Measurements from ENCODE around the gene CYBA.
"Not testable (repeated sequence)": the region's sequence is repeated elsewhere in the genome, so short reads cannot be mapped to it uniquely, and the experiment has no call there.

The CYBA gene

GRCh38 chr16:88614818-88615580 lies 35.9 kb downstream of the CYBA start:
- DNase-seq (ENCODE audit: low read depth in 2 of 3, low spot score in 2 of 3): no peak

- DNase-seq (ENCODE audit: low read depth in 2 of 3, low spot score in 2 of 3): no peak
Measured at GRCh38 chr16:88613911-88614817, 36.7 kb downstream of the CYBA start.

- DNase-seq (ENCODE audit: low read depth in 2 of 3, low spot score in 2 of 3): no peak
Measured at GRCh38 chr16:88613293-88613692, 37.6 kb downstream of the CYBA start.

- no peak for DNase-seq (ENCODE audit: low read depth in 2 of 3, low spot score in 2 of 3)
Measured at GRCh38 chr16:88610909-88611812, 39.7 kb downstream of the CYBA start.

GRCh38 chr16:88610080-88610479 lies 40.8 kb downstream of the CYBA start:
- DNase-seq (ENCODE audit: low read depth in 2 of 3, low spot score in 2 of 3): no peak

- DNase-seq (ENCODE audit: low read depth in 2 of 3, low spot score in 2 of 3): not testable (repeated sequence)
Measured at GRCh38 chr16:88609426-88609825, 41.4 kb downstream of the CYBA start.

- DNase-seq (ENCODE audit: low read depth in 2 of 3, low spot score in 2 of 3): no peak
Measured at GRCh38 chr16:88608076-88608475, 42.8 kb downstream of the CYBA start.

GRCh38 chr16:88606148-88606757 lies 44.6 kb downstream of the CYBA start:
- DNase-seq (ENCODE audit: low read depth in 2 of 3, low spot score in 2 of 3): no peak

GRCh38 chr16:88605186-88606147 lies 45.4 kb downstream of the CYBA start:
- no peak for DNase-seq (ENCODE audit: low read depth in 2 of 3, low spot score in 2 of 3)

GRCh38 chr16:88602091-88602490 lies 48.8 kb downstream of the CYBA start:
- no peak for DNase-seq (ENCODE audit: low read depth in 2 of 3, low spot score in 2 of 3)

- no peak for DNase-seq (ENCODE audit: low read depth in 2 of 3, low spot score in 2 of 3)
Measured at GRCh38 chr16:88601313-88602036, 49.4 kb downstream of the CYBA start.

GRCh38 chr16:88600539-88600896 lies 50.3 kb downstream of the CYBA start:
- no peak for DNase-seq (ENCODE audit: low read depth in 2 of 3, low spot score in 2 of 3)

GRCh38 chr16:88599825-88600538 lies 50.9 kb downstream of the CYBA start:
- no peak for DNase-seq (ENCODE audit: low read depth in 2 of 3, low spot score in 2 of 3)

GRCh38 chr16:88599092-88599733 lies 51.6 kb downstream of the CYBA start:
- no peak for DNase-seq (ENCODE audit: low read depth in 2 of 3, low spot score in 2 of 3)

- no peak for DNase-seq (ENCODE audit: low read depth in 2 of 3, low spot score in 2 of 3)
Measured at GRCh38 chr16:88597856-88598491, 52.9 kb downstream of the CYBA start.

GRCh38 chr16:88596483-88596882 lies 54.4 kb downstream of the CYBA start:
- no peak for DNase-seq (ENCODE audit: low read depth in 2 of 3, low spot score in 2 of 3)

- DNase-seq (ENCODE audit: low read depth in 2 of 3, low spot score in 2 of 3): no peak
Measured at GRCh38 chr16:88595921-88596320, 54.9 kb downstream of the CYBA start.

Measured in activated CD8-positive, alpha-beta memory T cell treated with anti-CD3 and anti-CD28 coated beads for 48 hours (primary cell).